Measurements from ENCODE around the gene HLA-DOB. TPM values are rescaled to one million over a fixed set of nuclear protein-coding genes. Genes with fewer than 3 reads are reported as not detected.

Gene HLA-DOB
- total and polyA plus RNA-seq, 10 of the 15 experiments (the other 5 are each of a cell fraction or from before 2014, with no cell fraction given) = 27.4 to 79.1 (median 37.0) TPM

GRCh38 chr6:32838114-32838958 is 21.5 kb upstream of the HLA-DOB start, which contains the start of gene TAP2 (continued):
- TF ChIP-seq ZNF592 (IDR thresholded peaks at IDR 0.05) = peak; percentile 78; the same call in 1 of the 2 replicates
- no peak for TF ChIP-seq JUNB (IDR thresholded peaks at IDR 0.05)
- TF ChIP-seq POLR2AphosphoS5 (IDR thresholded peaks at IDR 0.05; ENCODE audit: low read length) = peak; percentile 75
- TF ChIP-seq EGR1 (IDR thresholded peaks at IDR 0.05; ENCODE audit: borderline replicate concordance in 1 of 2, low read depth in 2 of 2, low read length in 2 of 2) = 0 out of 3 replicates have a peak, but pooled peaks of 1 of the 2 experiments have one; percentile 6
- TF ChIP-seq ZNF24 (IDR thresholded peaks at IDR 0.05) = 0 out of 2 replicates have a peak, but pooled peaks have one; percentile 26
- TF ChIP-seq REST (IDR thresholded peaks at IDR 0.05; ENCODE audit: low read depth, low read length) = no peak
- no peak for TF ChIP-seq SREBF2 (IDR thresholded peaks at IDR 0.05; ENCODE audit: low read length)
- TF ChIP-seq RBBP5 (conservative IDR thresholded peaks at IDR 0.05) = 0 out of 2 replicates have a peak, but pooled peaks have one; percentile 38
- no peak for TF ChIP-seq KAT2A (conservative IDR thresholded peaks at IDR 0.05; ENCODE audit: control insufficient read depth, low read depth, low read length)
- 0 out of 2 replicates have a peak, but pooled peaks have one; percentile 34 for TF ChIP-seq IRF4 (IDR thresholded peaks at IDR 0.05; ENCODE audit: low read depth, low read length)
- TF ChIP-seq ZNF687 (IDR thresholded peaks at IDR 0.05) = peak; percentile 79
- no peak for TF ChIP-seq BCL3 (IDR thresholded peaks at IDR 0.05; ENCODE audit: borderline replicate concordance, insufficient read depth, low read depth, low read length, poor library complexity, severe bottlenecking)
- TF ChIP-seq ZNF217 (IDR thresholded peaks at IDR 0.05) = no peak
- TF ChIP-seq NR2F1 (conservative IDR thresholded peaks at IDR 0.05) = peak; percentile 37; the same call in 1 of the 2 replicates

Data from GM12878 (cell line).